G401.6 (cell line): ENCODE measurements around the gene ZNF638.
"Not testable (repeated sequence)": the region's sequence is repeated elsewhere in the genome, so short reads cannot be mapped to it uniquely, and the experiment has no call there.

ENCODE experiments used
- FAIRE-seq: peaks from 2 replicates; lab custom pipeline; 2012; peaks lifted over from hg19 to GRCh38; lab: Jason Lieb, UNC

Gene ZNF638

GRCh38 chr2:71410696-71411095 lies 79.1 kb downstream of the ZNF638 start:
- FAIRE-seq, result no peak

GRCh38 chr2:71416866-71417265 lies 85.3 kb downstream of the ZNF638 start:
- FAIRE-seq, result not testable (repeated sequence)

GRCh38 chr2:71417300-71418202 lies 86.0 kb downstream of the ZNF638 start:
- FAIRE-seq, result no peak

DNA sequence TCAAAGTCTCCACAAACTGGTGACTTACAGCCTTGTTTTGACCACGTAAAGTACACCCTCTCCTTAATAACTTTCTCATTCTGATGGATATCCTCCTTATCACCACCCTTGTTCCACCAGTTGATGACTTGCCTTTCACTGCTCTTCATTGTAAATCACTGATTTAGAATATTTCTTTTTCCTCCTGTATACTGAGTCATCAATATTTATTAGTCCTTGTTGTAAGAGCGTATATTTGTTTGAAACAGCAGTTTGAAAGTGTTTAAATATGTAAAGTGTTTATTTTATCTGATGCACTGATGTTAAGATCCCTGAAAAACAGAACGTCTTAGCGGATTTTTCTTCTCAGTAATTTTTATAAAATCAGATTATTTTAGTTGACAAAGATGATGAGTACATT lies 87.6 kb downstream of the ZNF638 start:
- no peak for FAIRE-seq

GRCh38 chr2:71419976-71420375 lies 88.4 kb downstream of the ZNF638 start:
- no peak for FAIRE-seq

GRCh38 chr2:71422786-71423185 lies 91.2 kb downstream of the ZNF638 start:
- no peak for FAIRE-seq

DNA sequence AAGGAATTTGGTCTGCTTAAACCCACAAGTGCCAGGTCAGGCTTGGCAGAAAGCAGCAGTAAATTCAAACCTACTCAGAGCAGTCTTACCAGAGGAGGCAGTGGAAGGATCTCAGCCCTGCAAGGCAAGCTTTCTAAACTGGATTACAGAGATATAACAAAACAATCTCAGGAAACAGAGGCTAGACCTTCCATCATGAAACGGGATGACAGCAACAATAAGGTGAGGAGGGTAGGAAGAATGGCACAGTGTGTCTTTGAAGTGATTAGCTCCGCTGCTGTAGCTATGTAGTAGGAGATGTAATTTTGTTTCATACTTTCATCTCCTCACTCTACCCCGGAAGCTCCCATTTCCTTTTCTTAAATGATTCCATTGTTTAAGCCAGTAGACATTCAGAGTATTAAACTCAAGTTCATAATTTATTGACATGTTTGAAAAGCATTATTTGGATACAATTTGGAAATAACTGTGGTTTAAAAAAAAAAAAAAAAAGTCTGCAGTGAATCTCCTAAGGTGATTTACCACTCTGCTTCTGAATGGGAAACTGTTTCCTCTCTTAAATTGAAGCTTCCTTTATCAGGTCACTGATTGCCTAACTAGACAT lies 92.3 kb downstream of the ZNF638 start:
- no peak for FAIRE-seq

GRCh38 chr2:71426721-71427120 lies 95.1 kb downstream of the ZNF638 start:
- FAIRE-seq, result no peak

- FAIRE-seq, result no peak
Observed at GRCh38 chr2:71428472-71429383, 97.1 kb downstream of the ZNF638 start.

DNA sequence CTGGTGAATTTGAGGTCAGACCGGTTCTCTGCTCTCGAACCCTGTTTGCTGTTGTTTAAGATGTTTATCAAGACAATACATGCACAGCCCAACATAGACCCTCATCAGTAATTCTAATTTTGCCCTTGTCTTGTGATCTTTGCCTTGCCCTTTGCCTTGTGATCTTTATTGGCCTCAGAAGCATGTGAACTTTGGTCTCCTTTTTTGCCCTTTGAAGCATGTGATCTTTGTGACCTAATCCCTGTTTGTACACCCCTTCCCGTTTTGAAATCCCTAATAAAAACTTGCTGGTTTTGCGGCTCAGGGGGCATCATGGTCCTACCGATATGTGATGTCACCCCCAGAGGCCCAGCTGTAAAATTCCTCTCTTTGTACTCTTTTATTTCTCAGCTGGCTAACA lies 113.6 kb downstream of the ZNF638 start:
- not testable (repeated sequence) for FAIRE-seq

DNA sequence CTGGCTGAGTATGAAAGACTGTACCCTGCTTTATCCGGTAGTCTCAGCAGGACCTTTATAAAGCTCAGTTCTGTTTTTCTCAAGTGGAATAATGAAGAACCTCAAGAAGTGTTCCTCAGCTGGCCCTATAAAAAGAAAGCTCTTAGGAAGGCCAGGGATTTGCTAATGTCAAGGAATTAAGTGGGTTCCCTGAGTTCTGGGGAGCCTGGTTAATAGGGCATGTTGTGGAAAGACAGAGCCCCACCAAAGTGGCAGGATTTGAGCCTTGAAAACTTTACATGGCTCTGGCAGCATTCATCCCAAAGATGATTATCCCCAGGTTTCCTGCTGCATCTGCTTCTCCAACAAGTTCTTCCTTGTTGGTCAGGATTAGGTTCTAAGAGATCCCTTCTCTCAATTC lies 114.9 kb downstream of the ZNF638 start:
- FAIRE-seq, result no peak

DNA sequence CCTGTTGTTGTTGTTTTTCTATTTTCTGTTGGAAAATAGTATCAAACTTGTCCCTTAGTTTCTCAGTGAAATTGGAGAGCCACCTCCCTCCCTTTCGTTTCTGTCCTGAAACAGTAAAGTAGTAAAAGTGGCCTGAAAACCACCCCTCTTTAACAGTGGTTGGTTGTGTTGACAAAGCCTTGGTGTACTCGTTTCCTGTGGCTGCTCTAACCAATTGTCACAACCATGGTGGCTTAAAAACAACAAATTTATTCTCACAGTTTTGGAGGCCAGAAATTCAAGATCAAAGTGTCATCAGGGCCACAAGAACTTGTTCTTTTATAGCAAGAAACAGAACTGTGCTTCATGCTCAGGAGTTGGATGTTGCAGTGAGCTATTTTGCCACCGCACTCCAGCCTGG lies 117.8 kb downstream of the ZNF638 start:
- no peak for FAIRE-seq

DNA sequence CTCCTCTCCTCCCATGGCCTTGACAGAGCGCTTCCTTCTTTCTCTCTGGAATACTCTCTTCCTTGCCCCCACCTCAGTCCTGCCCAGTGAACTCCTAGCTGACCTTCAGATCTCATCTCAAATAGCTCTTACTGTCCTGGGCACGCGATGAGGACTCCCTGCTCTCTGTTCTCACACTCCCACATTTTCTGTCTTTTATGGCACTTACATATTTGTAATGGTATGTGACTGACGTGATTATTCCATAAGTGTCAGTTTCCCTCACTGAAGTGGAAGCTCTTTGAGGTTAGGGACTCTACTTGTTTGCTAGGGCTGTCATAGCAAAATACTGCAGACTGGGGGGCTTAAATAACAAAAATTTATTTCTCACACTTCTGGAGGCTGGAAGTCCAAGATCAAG lies 120.1 kb downstream of the ZNF638 start:
- FAIRE-seq, result no peak

- FAIRE-seq, result no peak
Observed at GRCh38 chr2:71452565-71452964, 121.0 kb downstream of the ZNF638 start.

GRCh38 chr2:71453404-71454220 lies 122.0 kb downstream of the ZNF638 start, which contains the start of gene DYSF:
TSS of gene DYSF (plus strand) at chr2:71453561.
- FAIRE-seq, result no peak

- no peak for FAIRE-seq
Observed at GRCh38 chr2:71454221-71455010, 122.8 kb downstream of the ZNF638 start.

- no peak for FAIRE-seq
Observed at GRCh38 chr2:71455011-71455740, 123.6 kb downstream of the ZNF638 start.

DNA sequence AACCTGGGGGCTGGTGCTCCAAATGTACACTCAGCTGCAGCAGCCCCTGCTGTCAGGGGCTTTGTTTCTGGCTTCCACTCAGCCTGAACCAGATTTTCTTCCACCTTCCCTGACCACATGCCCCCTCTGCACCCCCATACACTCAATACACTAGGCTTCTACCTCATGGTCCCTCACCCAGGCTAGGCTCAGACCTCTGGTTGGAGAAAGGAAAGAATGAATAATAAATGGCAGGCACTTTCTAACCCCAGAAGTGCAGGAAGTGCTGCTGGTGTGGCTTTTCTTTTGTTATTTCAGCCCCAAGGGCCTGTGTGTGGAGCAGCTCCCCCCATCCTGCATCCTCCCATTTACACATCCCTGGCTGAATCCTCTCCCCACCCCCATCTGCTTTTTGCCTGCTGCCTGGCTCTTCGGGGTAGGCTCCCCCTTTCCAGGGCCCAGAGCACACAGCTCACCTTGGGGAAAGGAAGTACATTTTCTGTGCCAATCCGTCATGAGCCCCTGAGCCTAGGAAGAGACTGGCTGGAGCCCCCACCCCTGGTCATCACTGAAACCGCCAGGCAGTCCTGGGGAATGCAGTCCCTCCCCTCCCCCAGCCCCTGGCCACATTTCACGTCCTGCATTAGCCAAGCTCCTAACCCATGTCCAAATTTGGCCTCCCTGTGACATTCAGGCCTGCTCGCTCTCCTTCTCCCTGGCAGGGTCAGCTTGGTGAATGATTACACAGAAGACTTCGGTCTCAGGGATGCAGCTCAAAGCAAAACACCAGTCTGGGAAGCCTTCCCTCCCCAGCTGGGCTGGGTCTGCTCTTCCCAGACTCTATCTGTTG lies 124.4 kb downstream of the ZNF638 start:
- FAIRE-seq, result no peak

DNA sequence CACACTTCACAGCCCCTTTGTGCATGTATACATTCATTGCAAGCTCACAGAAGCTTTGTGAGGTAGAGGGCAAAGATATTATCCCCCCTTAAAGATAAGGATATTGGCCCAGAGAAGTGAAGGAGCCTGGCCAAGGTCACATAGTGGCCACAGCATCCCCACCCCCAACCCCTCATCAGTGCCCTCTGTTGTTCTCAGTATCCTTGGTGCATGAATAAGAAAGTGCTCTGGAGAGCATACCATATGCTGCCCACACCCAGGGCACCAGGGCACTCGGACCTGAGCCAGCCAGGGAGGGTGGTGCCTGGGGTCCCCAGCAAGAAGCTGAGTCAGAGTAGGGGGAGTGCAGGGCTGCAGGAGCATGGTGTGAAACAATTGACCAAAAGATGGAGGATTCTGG lies 125.0 kb downstream of the ZNF638 start:
- no peak for FAIRE-seq
